Suprapubic skin (tissue), 3 donors: ENCODE measurements around the gene GRK5.

Source experiments
- EP300 ChIP-seq: sonication (generic); formaldehyde crosslinking; IDR thresholded peaks from one replicate; pipeline ENCODE4 v1.6.1; 2017; ENCODE audit warnings: antibody characterized with exemption
- TF ChIP-seq, protein P1 (sequence below), 2 donors: fragments of 200-600 bp in 1 of 2; fragments of 450-650 bp in 1 of 2; sonication (generic) in 1 of 2; IDR thresholded peaks; one replicate each; pipeline ENCODE4 v1.5.1; 2016 to 2019; ENCODE audit warnings: antibody characterized with exemption in 2 of 2, mild to moderate bottlenecking in 1 of 2, moderate library complexity in 1 of 2

DNA sequence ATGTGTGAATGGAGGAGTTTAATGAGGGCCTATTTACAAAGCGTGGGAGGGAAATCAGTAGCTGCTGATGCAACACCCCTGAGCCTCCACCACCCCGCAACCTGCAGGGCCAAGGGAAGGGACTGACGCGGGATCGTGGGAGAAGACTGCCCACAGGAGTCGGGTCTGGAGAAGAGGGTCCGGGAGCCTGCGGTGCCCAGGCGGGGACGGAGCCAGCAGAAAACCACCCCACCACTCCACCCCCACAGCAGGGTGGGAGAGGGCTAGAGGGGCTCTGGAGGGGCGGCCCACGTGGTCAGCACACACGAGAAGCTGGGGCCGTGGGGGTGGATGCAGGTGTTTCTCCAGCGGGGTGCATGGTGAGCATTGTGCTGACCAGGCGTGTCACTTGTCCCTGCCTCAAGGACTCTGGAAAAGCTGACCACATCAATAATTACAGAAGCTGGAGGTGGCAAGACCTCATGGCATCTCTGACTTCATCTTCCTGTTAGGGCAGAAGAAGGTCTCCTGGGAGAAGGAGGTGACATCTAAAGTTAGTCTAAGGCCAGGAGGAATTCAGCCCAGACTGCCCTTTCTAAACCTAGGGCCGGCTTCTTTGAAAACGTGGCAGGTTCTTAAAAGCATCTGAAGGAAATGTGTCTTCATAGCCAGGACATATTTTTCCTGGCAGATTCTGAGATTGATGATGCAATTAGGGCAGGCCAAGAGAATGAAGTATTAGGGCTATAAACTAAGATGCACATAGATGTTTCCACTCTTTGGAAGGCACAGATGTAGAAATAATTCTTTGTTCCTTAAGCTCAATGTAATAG, 184.3 kb downstream of the GRK5 start:
- TF ChIP-seq, protein P1, sequence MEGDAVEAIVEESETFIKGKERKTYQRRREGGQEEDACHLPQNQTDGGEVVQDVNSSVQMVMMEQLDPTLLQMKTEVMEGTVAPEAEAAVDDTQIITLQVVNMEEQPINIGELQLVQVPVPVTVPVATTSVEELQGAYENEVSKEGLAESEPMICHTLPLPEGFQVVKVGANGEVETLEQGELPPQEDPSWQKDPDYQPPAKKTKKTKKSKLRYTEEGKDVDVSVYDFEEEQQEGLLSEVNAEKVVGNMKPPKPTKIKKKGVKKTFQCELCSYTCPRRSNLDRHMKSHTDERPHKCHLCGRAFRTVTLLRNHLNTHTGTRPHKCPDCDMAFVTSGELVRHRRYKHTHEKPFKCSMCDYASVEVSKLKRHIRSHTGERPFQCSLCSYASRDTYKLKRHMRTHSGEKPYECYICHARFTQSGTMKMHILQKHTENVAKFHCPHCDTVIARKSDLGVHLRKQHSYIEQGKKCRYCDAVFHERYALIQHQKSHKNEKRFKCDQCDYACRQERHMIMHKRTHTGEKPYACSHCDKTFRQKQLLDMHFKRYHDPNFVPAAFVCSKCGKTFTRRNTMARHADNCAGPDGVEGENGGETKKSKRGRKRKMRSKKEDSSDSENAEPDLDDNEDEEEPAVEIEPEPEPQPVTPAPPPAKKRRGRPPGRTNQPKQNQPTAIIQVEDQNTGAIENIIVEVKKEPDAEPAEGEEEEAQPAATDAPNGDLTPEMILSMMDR (IDR thresholded peaks at IDR 0.05) = no peak
- TF ChIP-seq EP300 = no peak
